Left renal pelvis (tissue), 4 donors: ENCODE measurements around the gene PCDHGA7. TPM values are rescaled to one million over a fixed set of nuclear protein-coding genes. Genes with fewer than 3 reads are reported as not detected.
"Not testable (repeated sequence)": the region's sequence is repeated elsewhere in the genome, so short reads cannot be mapped to it uniquely, and the experiment has no call there.

Source experiments
- DNase-seq, 4 donors: peaks; one replicate each; pipeline ENCODE4 v3.0.0-alpha.2; 2013; ENCODE audit warnings: low read depth in 4 of 4, low spot score in 3 of 4
- polyA plus RNA-seq, 4 donors: library from polyadenylated mRNA; unstranded; fragments of 120-200 nt; gene quantifications; one replicate each; pipeline ENCODE4 v1.2.1, GENCODE V29; 2013; ENCODE audit not compliant: insufficient read length in 4 of 4

PCDHGA7 gene
- polyA plus RNA-seq, 4 donors = 1.8 to 2.5 (median 2.1) TPM

DNA sequence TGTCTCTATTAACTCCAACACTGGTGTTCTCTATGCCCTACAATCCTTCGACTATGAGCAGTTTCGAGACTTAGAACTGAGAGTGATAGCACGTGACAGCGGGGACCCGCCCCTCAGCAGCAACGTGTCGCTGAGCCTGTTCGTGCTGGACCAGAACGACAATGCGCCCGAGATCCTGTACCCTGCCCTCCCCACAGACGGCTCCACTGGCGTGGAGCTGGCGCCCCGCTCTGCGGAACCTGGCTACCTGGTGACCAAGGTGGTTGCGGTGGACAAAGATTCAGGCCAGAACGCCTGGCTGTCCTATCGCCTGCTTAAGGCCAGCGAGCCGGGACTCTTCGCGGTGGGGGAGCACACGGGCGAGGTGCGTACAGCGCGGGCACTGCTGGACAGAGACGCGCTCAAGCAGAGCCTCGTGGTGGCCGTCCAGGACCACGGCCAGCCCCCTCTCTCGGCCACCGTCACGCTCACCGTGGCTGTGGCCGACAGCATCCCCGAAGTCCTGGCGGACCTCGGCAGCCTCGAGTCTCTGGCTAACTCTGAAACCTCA lies 40.3 kb downstream of the PCDHGA7 start:
- no peak for DNase-seq

DNA sequence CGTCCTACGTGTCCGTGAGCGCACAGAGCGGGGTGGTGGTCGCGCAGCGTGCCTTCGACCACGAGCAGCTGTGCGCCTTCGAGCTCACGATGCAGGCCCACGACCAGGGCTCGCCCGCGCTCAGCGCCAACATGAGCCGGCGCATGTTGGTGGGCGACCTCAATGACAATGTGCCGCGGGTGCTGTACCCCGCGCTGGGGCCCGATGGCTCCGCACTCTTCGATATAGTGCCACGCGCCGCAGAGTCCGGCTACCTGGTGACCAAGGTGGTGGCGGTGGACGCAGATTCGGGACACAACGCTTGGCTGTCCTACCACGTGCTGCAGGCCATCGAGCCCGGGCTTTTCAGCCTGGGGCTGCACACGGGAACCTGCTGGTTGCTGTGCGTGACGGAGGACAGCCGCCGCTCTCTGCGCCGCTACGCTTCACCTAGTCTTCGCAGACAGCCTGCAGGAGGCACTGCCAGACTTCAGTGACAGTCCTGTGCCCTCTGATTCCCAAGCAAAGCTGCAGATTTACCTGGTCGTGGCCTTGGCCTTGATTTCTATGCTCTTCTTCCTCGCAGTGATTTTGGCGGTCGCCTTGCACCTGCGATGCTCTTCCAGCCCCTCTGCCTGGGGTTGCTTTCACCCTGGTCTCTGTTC lies 45.4 kb downstream of the PCDHGA7 start:
- DNase-seq = no peak

DNA sequence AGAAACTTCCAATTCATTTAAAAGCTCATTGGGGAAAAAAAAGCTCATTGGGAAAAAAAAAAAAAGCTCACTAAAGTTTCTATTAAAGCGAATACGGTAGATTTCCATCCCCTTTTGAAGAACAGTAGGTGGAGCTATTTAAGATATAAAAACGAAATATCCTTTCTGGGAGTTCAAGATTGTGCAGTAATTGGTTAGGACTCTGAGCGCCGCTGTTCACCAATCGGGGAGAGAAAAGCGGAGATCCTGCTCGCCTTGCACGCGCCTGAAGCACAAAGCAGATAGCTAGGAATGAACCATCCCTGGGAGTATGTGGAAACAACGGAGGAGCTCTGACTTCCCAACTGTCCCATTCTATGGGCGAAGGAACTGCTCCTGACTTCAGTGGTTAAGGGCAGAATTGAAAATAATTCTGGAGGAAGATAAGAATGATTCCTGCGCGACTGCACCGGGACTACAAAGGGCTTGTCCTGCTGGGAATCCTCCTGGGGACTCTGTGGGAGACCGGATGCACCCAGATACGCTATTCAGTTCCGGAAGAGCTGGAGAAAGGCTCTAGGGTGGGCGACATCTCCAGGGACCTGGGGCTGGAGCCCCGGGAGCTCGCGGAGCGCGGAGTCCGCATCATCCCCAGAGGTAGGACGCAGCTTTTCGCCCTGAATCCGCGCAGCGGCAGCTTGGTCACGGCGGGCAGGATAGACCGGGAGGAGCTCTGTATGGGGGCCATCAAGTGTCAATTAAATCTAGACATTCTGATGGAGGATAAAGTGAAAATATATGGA lies 48.0 kb downstream of the PCDHGA7 start, which contains the start of gene PCDHGA12:
Gene PCDHGA12 (plus strand): TSS at position 176 of the 782 bp plus-strand sequence. CDS start 253 bp downstream, at position 429.
- no peak for DNase-seq

- no peak for DNase-seq
Measured at GRCh38 chr5:141431286-141431685, 48.7 kb downstream of the PCDHGA7 start.

DNA sequence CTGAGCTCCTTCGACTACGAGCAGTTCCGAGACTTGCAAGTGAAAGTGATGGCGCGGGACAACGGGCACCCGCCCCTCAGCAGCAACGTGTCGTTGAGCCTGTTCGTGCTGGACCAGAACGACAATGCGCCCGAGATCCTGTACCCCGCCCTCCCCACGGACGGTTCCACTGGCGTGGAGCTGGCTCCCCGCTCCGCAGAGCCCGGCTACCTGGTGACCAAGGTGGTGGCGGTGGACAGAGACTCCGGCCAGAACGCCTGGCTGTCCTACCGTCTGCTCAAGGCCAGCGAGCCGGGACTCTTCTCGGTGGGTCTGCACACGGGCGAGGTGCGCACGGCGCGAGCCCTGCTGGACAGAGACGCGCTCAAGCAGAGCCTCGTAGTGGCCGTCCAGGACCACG lies 49.8 kb downstream of the PCDHGA7 start:
- DNase-seq = not testable (repeated sequence)

GRCh38 chr5:141432726-141433125 lies 50.2 kb downstream of the PCDHGA7 start:
- DNase-seq = not testable (repeated sequence)

DNA sequence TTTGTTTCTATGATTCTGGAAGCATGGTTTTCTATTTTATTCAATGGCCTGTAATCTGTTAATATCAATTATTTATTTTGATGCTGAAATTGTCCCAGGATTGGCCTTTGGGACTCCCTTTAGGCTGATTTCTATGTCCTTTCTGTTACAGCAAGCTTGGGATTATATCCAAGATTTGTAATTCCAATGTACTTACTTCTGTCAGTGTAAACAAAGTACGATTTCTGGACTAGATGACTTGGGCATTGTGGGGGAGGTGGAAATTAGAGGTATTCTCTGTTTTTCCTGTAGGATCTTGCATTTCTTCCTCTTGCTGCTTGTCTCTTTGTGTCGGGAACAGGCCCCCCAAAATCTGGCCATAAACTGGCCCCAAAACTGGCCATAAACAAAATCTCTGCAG lies 51.5 kb downstream of the PCDHGA7 start:
- no peak for DNase-seq

Other genes with a start within 250 kb of the PCDHGA7 start
- gene PCDHB5, start 247.5 kb upstream of the PCDHGA7 start, polyA plus RNA-seq = 10 to 100 TPM in 1 of 4 donors, 1 to 10 TPM in 3; 5.6 to 10.5 (median 8.0) TPM
- gene PCDHB6, start 232.7 kb upstream of the PCDHGA7 start, polyA plus RNA-seq = 1 to 10 TPM; 2.5 to 4.5 (median 3.4) TPM
- gene PCDHB7, start 210.1 kb upstream of the PCDHGA7 start, polyA plus RNA-seq = 1 to 10 TPM; 4.0 to 7.9 (median 5.6) TPM
- gene PCDHB8, start 205.0 kb upstream of the PCDHGA7 start, polyA plus RNA-seq = 1 to 10 TPM; 1.2 to 3.5 (median 2.7) TPM
- gene PCDHB16, start 200.4 kb upstream of the PCDHGA7 start, polyA plus RNA-seq = 1 to 10 TPM; 4.9 to 8.4 (median 5.7) TPM
- 1 to 10 TPM; 3.7 to 5.1 (median 4.5) TPM for gene PCDHB9, start 195.6 kb upstream of the PCDHGA7 start, polyA plus RNA-seq
- 10 to 100 TPM in 2 of 4 donors, 1 to 10 TPM in 2; 5.4 to 11.3 (median 8.3) TPM for gene PCDHB10, start 190.4 kb upstream of the PCDHGA7 start, polyA plus RNA-seq
- 1 to 10 TPM; 4.9 to 7.0 (median 6.5) TPM for gene PCDHB11, start 183.1 kb upstream of the PCDHGA7 start, polyA plus RNA-seq
- gene PCDHB12, start 174.0 kb upstream of the PCDHGA7 start, polyA plus RNA-seq = 1 to 10 TPM; 4.9 to 8.6 (median 5.5) TPM
- gene PCDHB13, start 168.8 kb upstream of the PCDHGA7 start, polyA plus RNA-seq = 1 to 10 TPM; 5.5 to 8.1 (median 5.9) TPM
- gene PCDHB14, start 159.4 kb upstream of the PCDHGA7 start, polyA plus RNA-seq = 10 to 100 TPM in 3 of 4 donors, 1 to 10 TPM in 1; 9.9 to 13.5 (median 10.6) TPM
- gene PCDHB15, start 137.3 kb upstream of the PCDHGA7 start, polyA plus RNA-seq = 10 to 100 TPM; 14.7 to 17.6 (median 16.6) TPM
- gene SLC25A2, start 78.7 kb upstream of the PCDHGA7 start, polyA plus RNA-seq = under 1 TPM in 1 of 4 donors, not detected in 3; 0.17 TPM
- gene TAF7, start 62.0 kb upstream of the PCDHGA7 start, polyA plus RNA-seq = 100 to 1,000 TPM; 142 to 184 (median 157) TPM
- gene PCDHGA1, start 52.2 kb upstream of the PCDHGA7 start, polyA plus RNA-seq = 1 to 10 TPM in 1 of 4 donors, under 1 TPM in 3; 0.47 to 1.1 (median 0.84) TPM
- 10 to 100 TPM in 1 of 4 donors, 1 to 10 TPM in 3; 5.0 to 12.8 (median 7.0) TPM for gene PCDHGA2, start 44.0 kb upstream of the PCDHGA7 start, polyA plus RNA-seq
- gene PCDHGA3, start 38.9 kb upstream of the PCDHGA7 start, polyA plus RNA-seq = 1 to 10 TPM; 2.3 to 6.2 (median 3.8) TPM
- gene PCDHGB1, start 32.6 kb upstream of the PCDHGA7 start, polyA plus RNA-seq = 1 to 10 TPM; 1.7 to 2.1 (median 1.9) TPM
- 1 to 10 TPM; 2.3 to 4.6 (median 2.4) TPM for gene PCDHGA4, start 27.7 kb upstream of the PCDHGA7 start, polyA plus RNA-seq
- 1 to 10 TPM; 3.5 to 5.2 (median 3.8) TPM for gene PCDHGB2, start 22.7 kb upstream of the PCDHGA7 start, polyA plus RNA-seq
- gene PCDHGA5, start 18.6 kb upstream of the PCDHGA7 start, polyA plus RNA-seq = 1 to 10 TPM; 2.2 to 6.1 (median 2.6) TPM
- 1 to 10 TPM; 1.5 to 2.8 (median 2.3) TPM for gene PCDHGB3, start 12.5 kb upstream of the PCDHGA7 start, polyA plus RNA-seq
- 10 to 100 TPM in 1 of 4 donors, 1 to 10 TPM in 3; 4.9 to 11.1 (median 7.1) TPM for gene PCDHGA6, start 8.9 kb upstream of the PCDHGA7 start, polyA plus RNA-seq
- 1 to 10 TPM; 5.0 to 7.4 (median 5.5) TPM for gene PCDHGB4, start 5.0 kb downstream of the PCDHGA7 start, polyA plus RNA-seq
- under 1 TPM; 0.40 to 0.56 (median 0.44) TPM for gene PCDHGA8, start 9.9 kb downstream of the PCDHGA7 start, polyA plus RNA-seq
- gene PCDHGB5, start 15.2 kb downstream of the PCDHGA7 start, polyA plus RNA-seq = 10 to 100 TPM in 1 of 4 donors, 1 to 10 TPM in 3; 9.6 to 10.3 (median 9.8) TPM
- gene PCDHGA9, start 20.0 kb downstream of the PCDHGA7 start, polyA plus RNA-seq = 10 to 100 TPM in 1 of 4 donors, 1 to 10 TPM in 3; 4.9 to 10.1 (median 6.6) TPM
- 10 to 100 TPM in 1 of 4 donors, 1 to 10 TPM in 3; 6.2 to 12.1 (median 8.4) TPM for gene PCDHGB6, start 25.3 kb downstream of the PCDHGA7 start, polyA plus RNA-seq
- 1 to 10 TPM; 3.1 to 4.7 (median 3.5) TPM for gene PCDHGA10, start 30.2 kb downstream of the PCDHGA7 start, polyA plus RNA-seq
- 10 to 100 TPM; 13.7 to 16.9 (median 16.3) TPM for gene PCDHGB7, start 34.9 kb downstream of the PCDHGA7 start, polyA plus RNA-seq
- 1 to 10 TPM; 4.3 to 5.2 (median 4.6) TPM for gene PCDHGA11, start 38.3 kb downstream of the PCDHGA7 start, polyA plus RNA-seq
- 1 to 10 TPM; 1.4 to 2.1 (median 1.7) TPM for gene PCDHGA12, start 47.8 kb downstream of the PCDHGA7 start, polyA plus RNA-seq
- 100 to 1,000 TPM in 3 of 4 donors, 10 to 100 TPM in 1; 98.1 to 164 (median 115) TPM for gene PCDHGC3, start 93.2 kb downstream of the PCDHGA7 start, polyA plus RNA-seq
- 1 to 10 TPM; 2.7 to 3.1 (median 2.9) TPM for gene PCDHGC4, start 102.3 kb downstream of the PCDHGA7 start, polyA plus RNA-seq
- 1 to 10 TPM in 1 of 4 donors, under 1 TPM in 3; 0.24 to 1.0 (median 0.38) TPM for gene PCDHGC5, start 106.3 kb downstream of the PCDHGA7 start, polyA plus RNA-seq
- 10 to 100 TPM; 43.8 to 81.2 (median 61.9) TPM for gene DIAPH1, start 236.3 kb downstream of the PCDHGA7 start, polyA plus RNA-seq